Erythroblast (primary cell): ENCODE results near the gene PBXIP1.

ENCODE experiments used
- GATA1 ChIP-seq: IDR thresholded peaks from 2 replicates; pipeline ENCODE4 v1.6.1; 2011; ENCODE audit warnings: low read depth, mild to moderate bottlenecking, control low read depth, low read length, moderate library complexity
- POLR2A ChIP-seq: IDR thresholded peaks from 2 replicates; pipeline ENCODE4 v1.6.1; 2011; ENCODE audit warnings: mild to moderate bottlenecking, low read length

DNA sequence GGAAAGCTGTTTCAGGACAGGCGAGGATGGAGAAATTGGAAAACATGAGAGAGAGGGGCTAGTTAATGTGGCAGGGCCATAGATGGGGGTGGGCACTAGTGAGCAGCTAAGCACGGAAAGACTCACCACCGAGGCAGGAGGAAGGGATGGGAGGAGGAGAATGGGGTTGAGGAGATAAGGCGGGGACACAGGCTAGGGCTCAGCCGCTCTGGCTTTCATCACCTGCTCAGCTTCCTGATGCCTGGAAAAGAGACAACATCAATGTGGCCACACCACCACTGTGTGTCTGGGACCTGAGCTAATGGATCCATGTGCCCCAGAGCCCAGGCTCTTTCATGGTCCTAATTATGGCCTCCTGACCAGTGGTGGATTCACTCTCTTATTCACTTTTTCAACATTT, 47.0 kb downstream of the PBXIP1 start:
- TF ChIP-seq POLR2A (no peak), GATA1 (no peak)
